ENCODE data around the gene INTS15.
A peak's percentile ranks its signal among the peaks of the same experiment; 100 is the strongest.

The INTS15 gene

GRCh38 chr7:6546498-6547251, 43.1 kb upstream of the INTS15 start:
- DNase-seq, result no peak
- 0 out of 2 replicates have a peak overlapping the region, but pooled peaks have one; percentile 33 for H2AFZ ChIP-seq (ENCODE audit: low read depth, low read length)
- H3K4me1 ChIP-seq (ENCODE audit: insufficient read depth, low read length), result no peaks in the 10 kb centered on the region
- no peaks in the 10 kb centered on the region for H3K27me3 ChIP-seq (ENCODE audit: insufficient read depth, low read length, poor library complexity)
- H3K4me3 ChIP-seq (ENCODE audit: low read depth in 1 of 2, low read length in 2 of 2), result no peak overlapping the region
- no peaks in the 10 kb centered on the region for H3K79me2 ChIP-seq (ENCODE audit: insufficient read depth, low read length)
- H3K36me3 ChIP-seq (ENCODE audit: insufficient read depth, low read length), result no peaks in the 10 kb centered on the region
- no peaks in the 10 kb centered on the region for H3K9me3 ChIP-seq (ENCODE audit: insufficient read depth, low read length, severe bottlenecking)
- no peak overlapping the region for H3K4me2 ChIP-seq (ENCODE audit: insufficient read depth, low read length)
- no peak for ATAC-seq (ENCODE audit: insufficient read depth, low read depth)
- no peak overlapping the region for H3K27ac ChIP-seq (ENCODE audit: low read length)
- no peak overlapping the region for H3K9ac ChIP-seq (ENCODE audit: low read depth, low read length)
- no peaks in the 10 kb centered on the region for H4K20me1 ChIP-seq (ENCODE audit: insufficient read depth, low read length)
- TF ChIP-seq CTCF (IDR thresholded peaks at IDR 0.05; ENCODE audit: borderline replicate concordance, extremely low read depth, low read length, poor library complexity, severe bottlenecking), result no peak
- TF ChIP-seq EZH2 (IDR thresholded peaks at IDR 0.05; ENCODE audit: borderline replicate concordance, low read depth, low read length, severe bottlenecking), result no peak

- Histone ChIP-seq H3K27me3 (ENCODE audit: insufficient read depth, low read length, poor library complexity) (no peaks in the 10 kb centered on the region), H4K20me1 (ENCODE audit: insufficient read depth, low read length) (no peaks in the 10 kb centered on the region), H3K36me3 (ENCODE audit: insufficient read depth, low read length) (no peaks in the 10 kb centered on the region), H3K9ac (ENCODE audit: low read depth, low read length) (no peak overlapping the region), H3K79me2 (ENCODE audit: insufficient read depth, low read length) (no peaks in the 10 kb centered on the region), H3K9me3 (ENCODE audit: insufficient read depth, low read length, severe bottlenecking) (no peaks in the 10 kb centered on the region), H2AFZ (ENCODE audit: low read depth, low read length) (no peak overlapping the region), H3K4me2 (ENCODE audit: insufficient read depth, low read length) (no peak overlapping the region), H3K4me3 (ENCODE audit: low read depth in 1 of 2, low read length in 2 of 2) (no peak overlapping the region), H3K4me1 (ENCODE audit: insufficient read depth, low read length) (no peaks in the 10 kb centered on the region), H3K27ac (ENCODE audit: low read length) (no peak overlapping the region)
- no peak for TF ChIP-seq CTCF (IDR thresholded peaks at IDR 0.05; ENCODE audit: borderline replicate concordance, extremely low read depth, low read length, poor library complexity, severe bottlenecking)
- no peak for TF ChIP-seq EZH2 (IDR thresholded peaks at IDR 0.05; ENCODE audit: borderline replicate concordance, low read depth, low read length, severe bottlenecking)
- no peak for DNase-seq
- no peak for ATAC-seq (ENCODE audit: insufficient read depth, low read depth)
Measured at GRCh38 chr7:6547400-6547799, 42.4 kb upstream of the INTS15 start.

- ATAC-seq (ENCODE audit: insufficient read depth, low read depth), result no peak
- TF ChIP-seq CTCF (IDR thresholded peaks at IDR 0.05; ENCODE audit: borderline replicate concordance, extremely low read depth, low read length, poor library complexity, severe bottlenecking) (no peak), EZH2 (IDR thresholded peaks at IDR 0.05; ENCODE audit: borderline replicate concordance, low read depth, low read length, severe bottlenecking) (no peak)
Measured at GRCh38 chr7:6551016-6551511, 38.8 kb upstream of the INTS15 start, which contains the start of gene GRID2IP. GRID2IP (minus strand) TSS chr7:6551461; CDS start chr7:6551436, 25 bp downstream.

More at GRCh38 chr7:6551016-6551511, 38.8 kb upstream of the INTS15 start, which contains the start of gene GRID2IP:
- no peak within 1 kb of the TSS for H3K4me3 ChIP-seq (ENCODE audit: low read depth in 1 of 2, low read length in 2 of 2)
- no peaks in the 10 kb centered on the region for H4K20me1 ChIP-seq (ENCODE audit: insufficient read depth, low read length)
- no peak within 1 kb of the TSS for H3K4me2 ChIP-seq (ENCODE audit: insufficient read depth, low read length)
- no peaks in the 10 kb centered on the region for H3K27me3 ChIP-seq (ENCODE audit: insufficient read depth, low read length, poor library complexity)
- no peaks in the 10 kb centered on the region for H3K36me3 ChIP-seq (ENCODE audit: insufficient read depth, low read length)
- no peak for DNase-seq
- H3K9ac ChIP-seq (ENCODE audit: low read depth, low read length), result no peak within 1 kb of the TSS
- H3K27ac ChIP-seq (ENCODE audit: low read length), result no peak within 1 kb of the TSS
- H3K79me2 ChIP-seq (ENCODE audit: insufficient read depth, low read length), result no peaks in the 10 kb centered on the region
- no peak within 1 kb of the TSS for H2AFZ ChIP-seq (ENCODE audit: low read depth, low read length)
- no peaks in the 10 kb centered on the region for H3K4me1 ChIP-seq (ENCODE audit: insufficient read depth, low read length)
- H3K9me3 ChIP-seq (ENCODE audit: insufficient read depth, low read length, severe bottlenecking), result no peaks in the 10 kb centered on the region

All from DND-41 (cell line).